ENCODE data around the gene TAB3.

TAB3 gene

GRCh38 chrX:30795981-30796958 lies 92.8 kb downstream of the TAB3 start:
- no peak for TF ChIP-seq CTCF (IDR thresholded peaks at IDR 0.05)

GRCh38 chrX:30794497-30794896 lies 94.6 kb downstream of the TAB3 start:
- no peak for TF ChIP-seq CTCF (IDR thresholded peaks at IDR 0.05)

- TF ChIP-seq CTCF (IDR thresholded peaks at IDR 0.05): no peak
These were observed 95.3 kb downstream of the TAB3 start for GRCh38 chrX:30793767-30794103.

GRCh38 chrX:30793075-30793766 lies 95.8 kb downstream of the TAB3 start:
- no peak for TF ChIP-seq CTCF (IDR thresholded peaks at IDR 0.05)

- no peak for TF ChIP-seq CTCF (IDR thresholded peaks at IDR 0.05)
These were observed 97.5 kb downstream of the TAB3 start for GRCh38 chrX:30791296-30792278.

GRCh38 chrX:30787012-30787411 lies 102.0 kb downstream of the TAB3 start:
- TF ChIP-seq CTCF (IDR thresholded peaks at IDR 0.05): no peak

- no peak for TF ChIP-seq CTCF (IDR thresholded peaks at IDR 0.05)
These were observed 102.7 kb downstream of the TAB3 start for GRCh38 chrX:30786374-30786773.

Measured in LNCAP (cell line).